ENCODE data around the gene HDLBP.

DNA sequence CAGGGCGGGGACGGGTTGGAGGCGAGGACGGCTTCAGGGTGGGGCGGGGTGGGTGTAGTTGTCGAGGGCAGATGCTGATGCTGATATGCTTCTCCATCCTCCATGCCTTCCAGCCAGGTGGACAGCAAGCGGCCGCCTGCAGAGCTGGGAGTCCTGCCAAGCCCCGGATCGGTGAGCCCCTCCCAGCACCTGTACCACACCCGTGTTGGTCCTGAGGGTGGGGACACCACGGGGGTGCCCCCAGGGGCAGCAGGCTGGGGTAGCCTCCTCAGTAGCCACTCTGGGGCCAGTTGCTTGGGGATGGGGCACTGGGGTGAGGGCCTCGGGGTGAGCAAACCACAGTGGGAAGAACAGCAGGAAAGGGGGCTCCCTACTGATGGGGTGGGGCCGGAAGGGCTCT lies 124.4 kb downstream of the HDLBP start:
- TF ChIP-seq POLR2A (IDR thresholded peaks at IDR 0.05): no peak
- TF ChIP-seq, protein P1, sequence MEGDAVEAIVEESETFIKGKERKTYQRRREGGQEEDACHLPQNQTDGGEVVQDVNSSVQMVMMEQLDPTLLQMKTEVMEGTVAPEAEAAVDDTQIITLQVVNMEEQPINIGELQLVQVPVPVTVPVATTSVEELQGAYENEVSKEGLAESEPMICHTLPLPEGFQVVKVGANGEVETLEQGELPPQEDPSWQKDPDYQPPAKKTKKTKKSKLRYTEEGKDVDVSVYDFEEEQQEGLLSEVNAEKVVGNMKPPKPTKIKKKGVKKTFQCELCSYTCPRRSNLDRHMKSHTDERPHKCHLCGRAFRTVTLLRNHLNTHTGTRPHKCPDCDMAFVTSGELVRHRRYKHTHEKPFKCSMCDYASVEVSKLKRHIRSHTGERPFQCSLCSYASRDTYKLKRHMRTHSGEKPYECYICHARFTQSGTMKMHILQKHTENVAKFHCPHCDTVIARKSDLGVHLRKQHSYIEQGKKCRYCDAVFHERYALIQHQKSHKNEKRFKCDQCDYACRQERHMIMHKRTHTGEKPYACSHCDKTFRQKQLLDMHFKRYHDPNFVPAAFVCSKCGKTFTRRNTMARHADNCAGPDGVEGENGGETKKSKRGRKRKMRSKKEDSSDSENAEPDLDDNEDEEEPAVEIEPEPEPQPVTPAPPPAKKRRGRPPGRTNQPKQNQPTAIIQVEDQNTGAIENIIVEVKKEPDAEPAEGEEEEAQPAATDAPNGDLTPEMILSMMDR (IDR thresholded peaks at IDR 0.05): no peak

Measured in testis (tissue), 2 donors.